ENCODE data around the gene JAK1. TPM values are rescaled to one million over a fixed set of nuclear protein-coding genes. Genes with fewer than 3 reads are reported as not detected.

JAK1 gene
- total and polyA plus RNA-seq, 9 of the 15 experiments (the other 6 are each of a cell fraction or from before 2014, with no cell fraction given) = 9.7 to 44.1 (median 42.5) TPM

DNA sequence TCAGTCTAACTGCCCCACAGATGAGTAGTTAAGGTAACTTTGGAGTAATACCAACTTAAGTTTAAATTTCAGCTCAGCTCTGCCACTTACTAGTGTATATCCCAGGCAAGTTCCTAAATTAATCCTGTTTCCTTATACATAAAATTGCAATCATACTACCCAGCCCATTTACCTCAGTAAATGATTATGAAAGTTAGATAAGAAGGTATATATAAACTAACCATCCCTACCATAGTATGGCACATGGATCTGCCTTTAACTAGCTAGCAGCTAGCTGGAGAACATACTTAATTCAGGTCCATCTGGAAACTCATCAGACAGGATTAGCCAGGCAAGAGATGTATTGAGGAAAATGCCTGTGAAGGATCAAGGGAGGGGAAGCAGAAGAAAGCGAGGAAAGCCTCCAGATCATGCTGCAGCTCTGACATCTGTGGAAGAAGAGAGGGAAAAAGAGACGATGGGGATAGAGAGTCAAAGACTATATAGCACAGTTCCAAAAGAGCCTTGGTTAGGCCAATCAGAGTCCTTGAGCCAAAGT, 8.0 kb upstream of the JAK1 start (continued):
- TF ChIP-seq RAD21 (CRISPR knock-in tag; conservative IDR thresholded peaks at IDR 0.05 in 1 of 2, IDR thresholded peaks at IDR 0.05 in 1 of 2) (no peak), ZNF253 (CRISPR knock-in tag; conservative IDR thresholded peaks at IDR 0.05) (no peak), BACH1 (tag; IDR thresholded peaks at IDR 0.05) (no peak), GTF2F1 (IDR thresholded peaks at IDR 0.05; ENCODE audit: low read depth, low read length) (no peak), SFPQ (IDR thresholded peaks at IDR 0.05; ENCODE audit: low read depth, low read length) (no peak), RUNX1 (IDR thresholded peaks at IDR 0.05; ENCODE audit: low read depth) (no peak), MAZ (CRISPR knock-in tag; conservative IDR thresholded peaks at IDR 0.05 in 1 of 2, IDR thresholded peaks at IDR 0.05 in 1 of 2) (no peak), TFAM (CRISPR knock-in tag; conservative IDR thresholded peaks at IDR 0.05) (no peak)
- TF ChIP-seq, protein P1, sequence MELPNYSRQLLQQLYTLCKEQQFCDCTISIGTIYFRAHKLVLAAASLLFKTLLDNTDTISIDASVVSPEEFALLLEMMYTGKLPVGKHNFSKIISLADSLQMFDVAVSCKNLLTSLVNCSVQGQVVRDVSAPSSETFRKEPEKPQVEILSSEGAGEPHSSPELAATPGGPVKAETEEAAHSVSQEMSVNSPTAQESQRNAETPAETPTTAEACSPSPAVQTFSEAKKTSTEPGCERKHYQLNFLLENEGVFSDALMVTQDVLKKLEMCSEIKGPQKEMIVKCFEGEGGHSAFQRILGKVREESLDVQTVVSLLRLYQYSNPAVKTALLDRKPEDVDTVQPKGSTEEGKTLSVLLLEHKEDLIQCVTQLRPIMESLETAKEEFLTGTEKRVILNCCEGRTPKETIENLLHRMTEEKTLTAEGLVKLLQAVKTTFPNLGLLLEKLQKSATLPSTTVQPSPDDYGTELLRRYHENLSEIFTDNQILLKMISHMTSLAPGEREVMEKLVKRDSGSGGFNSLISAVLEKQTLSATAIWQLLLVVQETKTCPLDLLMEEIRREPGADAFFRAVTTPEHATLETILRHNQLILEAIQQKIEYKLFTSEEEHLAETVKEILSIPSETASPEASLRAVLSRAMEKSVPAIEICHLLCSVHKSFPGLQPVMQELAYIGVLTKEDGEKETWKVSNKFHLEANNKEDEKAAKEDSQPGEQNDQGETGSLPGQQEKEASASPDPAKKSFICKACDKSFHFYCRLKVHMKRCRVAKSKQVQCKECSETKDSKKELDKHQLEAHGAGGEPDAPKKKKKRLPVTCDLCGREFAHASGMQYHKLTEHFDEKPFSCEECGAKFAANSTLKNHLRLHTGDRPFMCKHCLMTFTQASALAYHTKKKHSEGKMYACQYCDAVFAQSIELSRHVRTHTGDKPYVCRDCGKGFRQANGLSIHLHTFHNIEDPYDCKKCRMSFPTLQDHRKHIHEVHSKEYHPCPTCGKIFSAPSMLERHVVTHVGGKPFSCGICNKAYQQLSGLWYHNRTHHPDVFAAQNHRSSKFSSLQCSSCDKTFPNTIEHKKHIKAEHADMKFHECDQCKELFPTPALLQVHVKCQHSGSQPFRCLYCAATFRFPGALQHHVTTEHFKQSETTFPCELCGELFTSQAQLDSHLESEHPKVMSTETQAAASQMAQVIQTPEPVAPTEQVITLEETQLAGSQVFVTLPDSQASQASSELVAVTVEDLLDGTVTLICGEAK (IDR thresholded peaks at IDR 0.05) = no peak
- TF ChIP-seq, protein P1 (CRISPR knock-in tag; IDR thresholded peaks at IDR 0.05) = no peak
- TF ChIP-seq, protein P2, sequence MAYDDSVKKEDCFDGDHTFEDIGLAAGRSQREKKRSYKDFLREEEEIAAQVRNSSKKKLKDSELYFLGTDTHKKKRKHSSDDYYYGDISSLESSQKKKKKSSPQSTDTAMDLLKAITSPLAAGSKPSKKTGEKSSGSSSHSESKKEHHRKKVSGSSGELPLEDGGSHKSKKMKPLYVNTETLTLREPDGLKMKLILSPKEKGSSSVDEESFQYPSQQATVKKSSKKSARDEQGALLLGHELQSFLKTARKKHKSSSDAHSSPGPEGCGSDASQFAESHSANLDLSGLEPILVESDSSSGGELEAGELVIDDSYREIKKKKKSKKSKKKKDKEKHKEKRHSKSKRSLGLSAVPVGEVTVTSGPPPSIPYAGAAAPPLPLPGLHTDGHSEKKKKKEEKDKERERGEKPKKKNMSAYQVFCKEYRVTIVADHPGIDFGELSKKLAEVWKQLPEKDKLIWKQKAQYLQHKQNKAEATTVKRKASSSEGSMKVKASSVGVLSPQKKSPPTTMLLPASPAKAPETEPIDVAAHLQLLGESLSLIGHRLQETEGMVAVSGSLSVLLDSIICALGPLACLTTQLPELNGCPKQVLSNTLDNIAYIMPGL (CRISPR knock-in tag; IDR thresholded peaks at IDR 0.05) = no peak

All from K562 (cell line).